K562 (cell line): ENCODE data around the gene EFR3B.

Source experiments
- BRF1 ChIP-seq: IDR thresholded peaks from 3 replicates; pipeline ENCODE4 v1.6.1; 2011; ENCODE audit warnings: borderline replicate concordance, mild to moderate bottlenecking; ENCODE audit not compliant: insufficient read length; ENCODE audit errors: extremely low read depth
- CTCF ChIP-seq, 3 experiments: IDR thresholded peaks in 2 of 3; conservative IDR thresholded peaks in 1 of 3; 2 replicates each; pipeline ENCODE4 v1.5.1; 2011 to 2012; ENCODE audit warnings: low read length in 3 of 3, mild to moderate bottlenecking in 3 of 3, control low read depth in 2 of 3, improper control_type of control experiment in 1 of 3, inconsistent platforms in 1 of 3, low read depth in 1 of 3, mixed read lengths in 1 of 3, moderate library complexity in 1 of 3; ENCODE audit not compliant: insufficient read depth in 2 of 3
- EP300 ChIP-seq: IDR thresholded peaks from 2 replicates; pipeline ENCODE4 v1.6.1; 2012; ENCODE audit warnings: low read length, improper control_type of control experiment
- GMEB1 ChIP-seq: fragments of 250-450 bp; sonication (Bioruptor Pico); IDR thresholded peaks from 2 replicates; pipeline ENCODE4 v1.4.0; 2020; ENCODE audit warnings: mild to moderate bottlenecking
- HMG20A ChIP-seq: fragments of 450-650 bp; formaldehyde crosslinking; conservative IDR thresholded peaks from 2 replicates; pipeline ENCODE4 v1.4.0; 2020; ENCODE audit warnings: mild to moderate bottlenecking, mixed read lengths
- JUN ChIP-seq, 2 experiments: sonication (generic) in 1 of 2; formaldehyde crosslinking in 1 of 2; IDR thresholded peaks; 2 replicates each; pipeline versions ENCODE4 v1.6.1 to v1.8.0; 2012 to 2022; ENCODE audit warnings: borderline replicate concordance in 2 of 2, mild to moderate bottlenecking in 2 of 2, improper control_type of control experiment in 1 of 2, low read depth in 1 of 2, low read length in 1 of 2, missing genetic modification reagents in 1 of 2
- NELFE ChIP-seq: IDR thresholded peaks from 2 replicates; pipeline ENCODE4 v1.6.1; 2011; ENCODE audit warnings: mild to moderate bottlenecking; ENCODE audit not compliant: insufficient read depth, insufficient read length
- NFIC ChIP-seq: fragments of 450-650 bp; IDR thresholded peaks from 2 replicates; pipeline ENCODE4 v1.6.1; 2017; ENCODE audit warnings: mild to moderate bottlenecking, inconsistent platforms
- POLR2A ChIP-seq: fragments of 450-650 bp; conservative IDR thresholded peaks from 2 replicates; pipeline ENCODE4 v1.6.1; 2016
- SMAD1 ChIP-seq: fragments of 150-350 bp; IDR thresholded peaks from 2 replicates; pipeline ENCODE4 v1.6.1; 2014; ENCODE audit warnings: low read length, low read depth; ENCODE audit not compliant: partially characterized antibody
- TEAD1 ChIP-seq, 2 experiments: fragments of 450-650 bp in 1 of 2; sonication (generic) in 1 of 2; formaldehyde crosslinking; IDR thresholded peaks; 2 replicates each; pipeline versions ENCODE4 v1.4.0 to v1.8.0; 2020 to 2022; ENCODE audit warnings: mild to moderate bottlenecking in 2 of 2, missing genetic modification reagents in 1 of 2
- TF ChIP-seq, protein P1 (sequence below): fragments of 200-800 bp; sonication (Bioruptor generic); IDR thresholded peaks from 2 replicates; pipeline ENCODE4 v1.6.1; 2016; ENCODE audit warnings: missing genetic modification characterization, missing compliant biosample characterization
- TF ChIP-seq, protein P2 (sequence below): fragments of 200-800 bp; sonication (Bioruptor generic); IDR thresholded peaks from 2 replicates; pipeline ENCODE4 v1.6.1; 2017; ENCODE audit warnings: missing genetic modification characterization, missing compliant biosample characterization

DNA sequence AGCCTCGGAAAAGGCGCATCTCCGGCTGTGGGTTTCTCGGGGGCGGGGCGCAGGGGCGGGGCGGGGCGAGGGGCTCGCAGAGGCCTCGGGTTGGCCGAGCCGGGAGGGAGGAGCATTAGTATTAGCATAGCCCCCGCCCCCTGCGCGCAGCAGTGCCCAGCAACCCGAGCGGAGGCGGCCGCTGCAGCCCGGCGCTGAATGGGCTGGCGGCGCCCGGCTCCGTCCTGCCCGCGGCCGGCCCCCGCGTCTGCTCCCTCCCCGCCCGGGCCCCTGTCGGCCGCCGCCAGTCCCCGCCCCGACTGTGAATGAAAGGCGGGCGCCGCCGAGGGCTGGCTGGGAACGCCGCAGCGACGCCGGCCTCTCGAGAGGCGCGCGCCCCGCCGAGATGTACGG, at the start of gene EFR3B:
- TF ChIP-seq BRF1, result no peak
- TF ChIP-seq TEAD1 (CRISPR knock-in tag; IDR thresholded peaks at IDR 0.05), result no peak
- TF ChIP-seq GMEB1 (CRISPR knock-in tag), result no peak
- TF ChIP-seq EP300, result no peak
- no peak for TF ChIP-seq SMAD1
- TF ChIP-seq, protein P1, sequence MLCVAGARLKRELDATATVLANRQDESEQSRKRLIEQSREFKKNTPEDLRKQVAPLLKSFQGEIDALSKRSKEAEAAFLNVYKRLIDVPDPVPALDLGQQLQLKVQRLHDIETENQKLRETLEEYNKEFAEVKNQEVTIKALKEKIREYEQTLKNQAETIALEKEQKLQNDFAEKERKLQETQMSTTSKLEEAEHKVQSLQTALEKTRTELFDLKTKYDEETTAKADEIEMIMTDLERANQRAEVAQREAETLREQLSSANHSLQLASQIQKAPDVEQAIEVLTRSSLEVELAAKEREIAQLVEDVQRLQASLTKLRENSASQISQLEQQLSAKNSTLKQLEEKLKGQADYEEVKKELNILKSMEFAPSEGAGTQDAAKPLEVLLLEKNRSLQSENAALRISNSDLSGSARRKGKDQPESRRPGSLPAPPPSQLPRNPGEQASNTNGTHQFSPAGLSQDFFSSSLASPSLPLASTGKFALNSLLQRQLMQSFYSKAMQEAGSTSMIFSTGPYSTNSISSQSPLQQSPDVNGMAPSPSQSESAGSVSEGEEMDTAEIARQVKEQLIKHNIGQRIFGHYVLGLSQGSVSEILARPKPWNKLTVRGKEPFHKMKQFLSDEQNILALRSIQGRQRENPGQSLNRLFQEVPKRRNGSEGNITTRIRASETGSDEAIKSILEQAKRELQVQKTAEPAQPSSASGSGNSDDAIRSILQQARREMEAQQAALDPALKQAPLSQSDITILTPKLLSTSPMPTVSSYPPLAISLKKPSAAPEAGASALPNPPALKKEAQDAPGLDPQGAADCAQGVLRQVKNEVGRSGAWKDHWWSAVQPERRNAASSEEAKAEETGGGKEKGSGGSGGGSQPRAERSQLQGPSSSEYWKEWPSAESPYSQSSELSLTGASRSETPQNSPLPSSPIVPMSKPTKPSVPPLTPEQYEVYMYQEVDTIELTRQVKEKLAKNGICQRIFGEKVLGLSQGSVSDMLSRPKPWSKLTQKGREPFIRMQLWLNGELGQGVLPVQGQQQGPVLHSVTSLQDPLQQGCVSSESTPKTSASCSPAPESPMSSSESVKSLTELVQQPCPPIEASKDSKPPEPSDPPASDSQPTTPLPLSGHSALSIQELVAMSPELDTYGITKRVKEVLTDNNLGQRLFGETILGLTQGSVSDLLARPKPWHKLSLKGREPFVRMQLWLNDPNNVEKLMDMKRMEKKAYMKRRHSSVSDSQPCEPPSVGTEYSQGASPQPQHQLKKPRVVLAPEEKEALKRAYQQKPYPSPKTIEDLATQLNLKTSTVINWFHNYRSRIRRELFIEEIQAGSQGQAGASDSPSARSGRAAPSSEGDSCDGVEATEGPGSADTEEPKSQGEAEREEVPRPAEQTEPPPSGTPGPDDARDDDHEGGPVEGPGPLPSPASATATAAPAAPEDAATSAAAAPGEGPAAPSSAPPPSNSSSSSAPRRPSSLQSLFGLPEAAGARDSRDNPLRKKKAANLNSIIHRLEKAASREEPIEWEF (CRISPR knock-in tag), result no peak
- TF ChIP-seq CTCF (IDR thresholded peaks at IDR 0.05 in 2 of 3, conservative IDR thresholded peaks at IDR 0.05 in 1 of 3; ENCODE audit: insufficient read depth in 2 of 3, low read depth in 1 of 3, low read length in 3 of 3), result no peak
- TF ChIP-seq NELFE, result no peak
- TF ChIP-seq, protein P2, sequence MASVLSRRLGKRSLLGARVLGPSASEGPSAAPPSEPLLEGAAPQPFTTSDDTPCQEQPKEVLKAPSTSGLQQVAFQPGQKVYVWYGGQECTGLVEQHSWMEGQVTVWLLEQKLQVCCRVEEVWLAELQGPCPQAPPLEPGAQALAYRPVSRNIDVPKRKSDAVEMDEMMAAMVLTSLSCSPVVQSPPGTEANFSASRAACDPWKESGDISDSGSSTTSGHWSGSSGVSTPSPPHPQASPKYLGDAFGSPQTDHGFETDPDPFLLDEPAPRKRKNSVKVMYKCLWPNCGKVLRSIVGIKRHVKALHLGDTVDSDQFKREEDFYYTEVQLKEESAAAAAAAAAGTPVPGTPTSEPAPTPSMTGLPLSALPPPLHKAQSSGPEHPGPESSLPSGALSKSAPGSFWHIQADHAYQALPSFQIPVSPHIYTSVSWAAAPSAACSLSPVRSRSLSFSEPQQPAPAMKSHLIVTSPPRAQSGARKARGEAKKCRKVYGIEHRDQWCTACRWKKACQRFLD (CRISPR knock-in tag), result no peak
- no peak for TF ChIP-seq POLR2A
- no peak for TF ChIP-seq NFIC
- TF ChIP-seq JUN (IDR thresholded peaks at IDR 0.05; ENCODE audit: borderline replicate concordance, low read depth, low read length), result no peak
- no peak for TF ChIP-seq JUN (CRISPR knock-in tag; IDR thresholded peaks at IDR 0.05; ENCODE audit: borderline replicate concordance)
- no peak for TF ChIP-seq HMG20A (CRISPR knock-in tag)
